Measurements from ENCODE around the gene MACROD2.

DNA sequence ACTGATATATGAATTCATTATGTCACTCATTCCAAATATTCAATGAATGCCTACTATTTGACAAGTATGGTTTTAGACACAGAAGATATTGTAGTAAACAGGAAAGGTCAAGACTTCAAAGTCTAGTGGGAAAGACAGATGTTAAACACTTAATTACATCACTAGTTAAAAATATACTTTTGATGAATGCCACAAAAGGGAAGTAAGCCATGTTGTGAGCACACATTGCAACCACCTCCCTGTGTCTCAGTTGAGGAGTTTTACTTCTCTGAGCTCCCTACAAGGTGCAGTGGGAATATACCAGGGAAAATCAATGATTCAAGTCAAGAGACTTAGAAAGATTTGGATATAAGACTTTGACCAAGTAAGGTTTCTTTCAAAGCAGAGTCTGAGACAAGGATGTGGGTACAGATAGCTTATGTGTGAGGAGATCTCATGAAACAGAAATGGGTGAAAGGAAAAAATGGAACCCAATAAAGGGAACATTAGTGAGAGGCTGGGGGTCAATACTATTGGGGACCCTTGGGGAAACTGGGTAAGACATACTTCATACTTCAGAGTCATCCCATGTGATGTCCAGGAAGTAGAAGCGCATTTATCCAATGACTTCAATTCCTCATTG is 2074.2 kb downstream of the MACROD2 start:
- TF ChIP-seq, protein P1, sequence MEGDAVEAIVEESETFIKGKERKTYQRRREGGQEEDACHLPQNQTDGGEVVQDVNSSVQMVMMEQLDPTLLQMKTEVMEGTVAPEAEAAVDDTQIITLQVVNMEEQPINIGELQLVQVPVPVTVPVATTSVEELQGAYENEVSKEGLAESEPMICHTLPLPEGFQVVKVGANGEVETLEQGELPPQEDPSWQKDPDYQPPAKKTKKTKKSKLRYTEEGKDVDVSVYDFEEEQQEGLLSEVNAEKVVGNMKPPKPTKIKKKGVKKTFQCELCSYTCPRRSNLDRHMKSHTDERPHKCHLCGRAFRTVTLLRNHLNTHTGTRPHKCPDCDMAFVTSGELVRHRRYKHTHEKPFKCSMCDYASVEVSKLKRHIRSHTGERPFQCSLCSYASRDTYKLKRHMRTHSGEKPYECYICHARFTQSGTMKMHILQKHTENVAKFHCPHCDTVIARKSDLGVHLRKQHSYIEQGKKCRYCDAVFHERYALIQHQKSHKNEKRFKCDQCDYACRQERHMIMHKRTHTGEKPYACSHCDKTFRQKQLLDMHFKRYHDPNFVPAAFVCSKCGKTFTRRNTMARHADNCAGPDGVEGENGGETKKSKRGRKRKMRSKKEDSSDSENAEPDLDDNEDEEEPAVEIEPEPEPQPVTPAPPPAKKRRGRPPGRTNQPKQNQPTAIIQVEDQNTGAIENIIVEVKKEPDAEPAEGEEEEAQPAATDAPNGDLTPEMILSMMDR (optimal IDR thresholded peaks at IDR 0.05 in 1 of 3, IDR thresholded peaks at IDR 0.05 in 1 of 3, conservative IDR thresholded peaks at IDR 0.05 in 1 of 3; ENCODE audit: extremely low read depth in 1 of 3, insufficient read depth in 2 of 3, low read length in 3 of 3): no peak
- TF ChIP-seq EZH2 (IDR thresholded peaks at IDR 0.05; ENCODE audit: low read length): no peak
